ENCODE measurements around the gene CEP57L1. TPM values are rescaled to one million over a fixed set of nuclear protein-coding genes. Genes with fewer than 3 reads are reported as not detected.
"Not testable (repeated sequence)": the region's sequence is repeated elsewhere in the genome, so short reads cannot be mapped to it uniquely, and the experiment has no call there.

Gene CEP57L1
- total RNA-seq, 1 donor from 2014 or later = 22.7 TPM

DNA sequence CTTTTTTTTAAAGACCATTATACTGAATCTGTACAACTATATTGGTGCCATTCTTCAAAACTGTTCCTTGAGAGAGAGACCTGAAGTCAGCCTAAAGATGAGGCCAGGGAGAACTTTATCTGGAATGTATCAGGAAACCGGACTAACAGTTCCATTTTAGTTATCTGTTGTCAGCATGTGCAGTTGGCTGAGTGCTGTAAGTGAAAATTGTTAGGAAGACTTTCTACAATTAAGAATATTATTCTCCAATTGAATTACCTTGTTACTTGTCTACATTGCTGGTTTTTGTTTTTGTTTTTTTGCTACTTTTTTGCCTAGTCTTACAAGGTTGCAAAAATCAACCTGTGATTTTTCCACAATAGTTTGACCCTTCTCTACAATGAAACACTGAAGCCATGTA is 7.5 kb downstream of the CEP57L1 start:
- peaks cover 2% of the 10 kb centered on the region for H3K9me3 Mint-ChIP-seq (ENCODE audit: unreplicated experiment)
- H3K27ac Mint-ChIP-seq (ENCODE audit: unreplicated experiment) = no peak overlapping the region
- no peak overlapping the region for H3K4me3 Mint-ChIP-seq (ENCODE audit: unreplicated experiment)
- no peaks in the 10 kb centered on the region for H3K36me3 Mint-ChIP-seq (ENCODE audit: unreplicated experiment)
- H3K27me3 Mint-ChIP-seq (ENCODE audit: unreplicated experiment) = no peaks in the 10 kb centered on the region
- TF ChIP-seq, protein P1, sequence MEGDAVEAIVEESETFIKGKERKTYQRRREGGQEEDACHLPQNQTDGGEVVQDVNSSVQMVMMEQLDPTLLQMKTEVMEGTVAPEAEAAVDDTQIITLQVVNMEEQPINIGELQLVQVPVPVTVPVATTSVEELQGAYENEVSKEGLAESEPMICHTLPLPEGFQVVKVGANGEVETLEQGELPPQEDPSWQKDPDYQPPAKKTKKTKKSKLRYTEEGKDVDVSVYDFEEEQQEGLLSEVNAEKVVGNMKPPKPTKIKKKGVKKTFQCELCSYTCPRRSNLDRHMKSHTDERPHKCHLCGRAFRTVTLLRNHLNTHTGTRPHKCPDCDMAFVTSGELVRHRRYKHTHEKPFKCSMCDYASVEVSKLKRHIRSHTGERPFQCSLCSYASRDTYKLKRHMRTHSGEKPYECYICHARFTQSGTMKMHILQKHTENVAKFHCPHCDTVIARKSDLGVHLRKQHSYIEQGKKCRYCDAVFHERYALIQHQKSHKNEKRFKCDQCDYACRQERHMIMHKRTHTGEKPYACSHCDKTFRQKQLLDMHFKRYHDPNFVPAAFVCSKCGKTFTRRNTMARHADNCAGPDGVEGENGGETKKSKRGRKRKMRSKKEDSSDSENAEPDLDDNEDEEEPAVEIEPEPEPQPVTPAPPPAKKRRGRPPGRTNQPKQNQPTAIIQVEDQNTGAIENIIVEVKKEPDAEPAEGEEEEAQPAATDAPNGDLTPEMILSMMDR (IDR thresholded peaks at IDR 0.05; ENCODE audit: partially characterized antibody, unreplicated experiment) = no peak
- H3K4me1 Mint-ChIP-seq (ENCODE audit: low read depth, unreplicated experiment) = no peaks in the 10 kb centered on the region
- no peak for DNase-seq

- no peaks in the 10 kb centered on the region for H3K36me3 Mint-ChIP-seq (ENCODE audit: unreplicated experiment)
- no peak overlapping the region for H3K4me3 Mint-ChIP-seq (ENCODE audit: unreplicated experiment)
- no peak for DNase-seq
- TF ChIP-seq, protein P1 (IDR thresholded peaks at IDR 0.05; ENCODE audit: partially characterized antibody, unreplicated experiment) = no peak
- no peak overlapping the region for H3K27ac Mint-ChIP-seq (ENCODE audit: unreplicated experiment)
- H3K9me3 Mint-ChIP-seq (ENCODE audit: unreplicated experiment) = peaks cover 2% of the 10 kb centered on the region
- H3K4me1 Mint-ChIP-seq (ENCODE audit: low read depth, unreplicated experiment) = no peaks in the 10 kb centered on the region
- H3K27me3 Mint-ChIP-seq (ENCODE audit: unreplicated experiment) = no peaks in the 10 kb centered on the region
Observed at GRCh38 chr6:109103942-109104341, 8.6 kb downstream of the CEP57L1 start.

GRCh38 chr6:109104512-109104911 is 9.2 kb downstream of the CEP57L1 start:
- TF ChIP-seq, protein P1 (IDR thresholded peaks at IDR 0.05; ENCODE audit: partially characterized antibody, unreplicated experiment) = no peak
- Mint-ChIP-seq H3K4me1 (ENCODE audit: low read depth, unreplicated experiment) (no peaks in the 10 kb centered on the region), H3K4me3 (ENCODE audit: unreplicated experiment) (no peak overlapping the region), H3K9me3 (ENCODE audit: unreplicated experiment) (no peaks in the 10 kb centered on the region), H3K27ac (ENCODE audit: unreplicated experiment) (no peak overlapping the region), H3K27me3 (ENCODE audit: unreplicated experiment) (no peaks in the 10 kb centered on the region), H3K36me3 (ENCODE audit: unreplicated experiment) (no peaks in the 10 kb centered on the region)
- no peak for DNase-seq

DNA sequence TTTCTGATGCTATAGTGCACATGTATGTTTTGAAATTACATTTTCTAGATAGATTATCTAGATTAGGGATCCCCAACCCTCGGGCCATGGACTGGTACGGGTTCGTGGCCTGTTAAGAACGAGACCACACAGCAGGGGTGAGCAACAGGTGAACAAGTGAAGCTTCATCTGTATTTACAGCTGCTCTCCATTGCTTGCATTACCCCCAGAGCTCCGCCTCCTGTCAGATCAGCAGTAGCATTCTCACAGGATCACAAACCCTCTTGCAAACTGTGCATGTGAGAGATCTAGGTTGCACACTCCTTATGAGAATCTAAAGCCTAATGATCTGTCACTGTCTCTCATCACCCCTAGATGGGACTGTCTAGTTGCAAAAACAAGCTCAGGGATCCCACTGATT is 10.4 kb downstream of the CEP57L1 start:
- DNase-seq = no peak
- Mint-ChIP-seq H3K4me1 (ENCODE audit: low read depth, unreplicated experiment) (no peaks in the 10 kb centered on the region), H3K27ac (ENCODE audit: unreplicated experiment) (no peak overlapping the region), H3K9me3 (ENCODE audit: unreplicated experiment) (no peaks in the 10 kb centered on the region), H3K4me3 (ENCODE audit: unreplicated experiment) (no peak overlapping the region), H3K36me3 (ENCODE audit: unreplicated experiment) (no peaks in the 10 kb centered on the region), H3K27me3 (ENCODE audit: unreplicated experiment) (no peaks in the 10 kb centered on the region)
- TF ChIP-seq, protein P1 (IDR thresholded peaks at IDR 0.05; ENCODE audit: partially characterized antibody, unreplicated experiment) = no peak

GRCh38 chr6:109109663-109110062 is 14.4 kb downstream of the CEP57L1 start:
- not testable (repeated sequence) for H3K27ac Mint-ChIP-seq (ENCODE audit: unreplicated experiment); H3K9me3 Mint-ChIP-seq (ENCODE audit: unreplicated experiment); H3K4me3 Mint-ChIP-seq (ENCODE audit: unreplicated experiment); DNase-seq; H3K4me1 Mint-ChIP-seq (ENCODE audit: low read depth, unreplicated experiment); H3K36me3 Mint-ChIP-seq (ENCODE audit: unreplicated experiment); H3K27me3 Mint-ChIP-seq (ENCODE audit: unreplicated experiment)

DNA sequence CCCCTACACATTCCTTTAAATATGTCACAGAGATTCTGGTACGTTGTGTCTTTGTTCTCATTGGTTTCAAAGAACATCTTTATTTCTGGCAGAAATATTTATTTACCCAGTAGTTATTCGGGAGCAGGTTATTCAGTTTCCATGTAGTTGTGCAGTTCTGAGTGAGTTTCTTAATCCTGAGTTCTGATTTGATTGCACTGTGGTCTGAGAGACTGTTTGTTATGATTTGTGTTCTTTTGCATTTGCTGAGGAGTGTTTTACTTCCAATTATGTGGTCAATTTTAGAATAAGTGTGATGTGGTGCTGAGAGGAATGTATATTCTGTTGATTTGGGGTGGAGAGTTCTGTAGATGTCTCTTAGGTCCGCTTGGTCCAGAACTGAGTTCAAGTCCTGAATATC is 17.4 kb downstream of the CEP57L1 start:
- not testable (repeated sequence) for H3K9me3 Mint-ChIP-seq (ENCODE audit: unreplicated experiment); H3K36me3 Mint-ChIP-seq (ENCODE audit: unreplicated experiment); H3K4me3 Mint-ChIP-seq (ENCODE audit: unreplicated experiment); H3K4me1 Mint-ChIP-seq (ENCODE audit: low read depth, unreplicated experiment); H3K27ac Mint-ChIP-seq (ENCODE audit: unreplicated experiment); H3K27me3 Mint-ChIP-seq (ENCODE audit: unreplicated experiment); DNase-seq
